ENCODE measurements around the gene CYTH4. TPM values are rescaled to one million over a fixed set of nuclear protein-coding genes. Genes with fewer than 3 reads are reported as not detected.

The CYTH4 gene
- total RNA-seq, 5 donors from 2014 or later (not counting 1 experiment from before 2014, with no cell fraction given), result 146 to 181 (median 151) TPM

DNA sequence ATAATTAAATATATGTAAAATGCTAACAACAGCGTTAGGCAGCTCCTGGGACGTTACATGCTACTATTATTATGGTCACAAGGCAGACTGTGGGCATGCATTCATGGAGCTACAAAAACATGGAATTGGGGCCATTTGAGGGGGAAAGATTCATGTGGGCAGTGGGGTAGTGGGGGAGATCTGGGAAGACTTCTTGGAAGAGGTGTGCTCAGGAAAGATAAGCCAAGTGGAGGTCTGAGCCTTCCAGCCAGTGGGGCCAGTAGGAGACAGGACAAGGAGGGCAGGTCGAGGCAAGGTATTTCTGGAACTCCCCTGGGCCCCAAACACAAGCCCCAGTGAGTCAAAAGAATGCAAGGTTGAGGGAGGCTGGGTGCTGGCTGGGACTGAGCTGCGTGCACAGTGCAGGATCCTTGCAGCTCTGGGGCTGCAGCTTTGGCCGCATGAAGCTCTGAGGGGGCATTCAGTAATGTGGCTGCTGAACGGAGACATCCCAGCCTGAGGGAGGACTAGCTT, 35.4 kb downstream of the CYTH4 start:
- ATAC-seq (replicated peaks in 1 of 4) (no peak), DNase-seq (no peak)
- 55% methylated on average over 3 of the region's 6 CpGs for WGBS (ENCODE audit: insufficient coverage)
- H3K4me3 Mint-ChIP-seq, result no peak overlapping the region
- H3K4me3 ChIP-seq (ENCODE audit: control insufficient read depth in 1 of 2, extremely low read depth in 1 of 2, low read length in 1 of 2), result no peak overlapping the region
- H3K36me3 Mint-ChIP-seq, result peaks cover 3% of the 10 kb centered on the region
- peaks cover 9 to 47% of the 10 kb centered on the region in 2 experiments for H3K4me1 ChIP-seq (ENCODE audit: control insufficient read depth in 1 of 2, extremely low read depth in 1 of 2, insufficient read depth in 2 of 2, low read length in 2 of 2)
- peaks cover 0 to 4% of the 10 kb centered on the region in 2 experiments for H3K27me3 ChIP-seq (replicated peaks in 1 of 2; ENCODE audit: control insufficient read depth in 2 of 2, extremely low read depth in 1 of 2, insufficient read depth in 2 of 2, low read length in 1 of 2)
- no peak overlapping the region for H3K27ac Mint-ChIP-seq
- no peaks in the 10 kb centered on the region for H3K9me3 Mint-ChIP-seq
- peaks cover 0 to 14% of the 10 kb centered on the region in 2 donors for H3K36me3 ChIP-seq (ENCODE audit: control insufficient read depth in 2 of 2, extremely low read depth in 1 of 2, insufficient read depth in 1 of 2, low read length in 1 of 2)
- H3K9me3 ChIP-seq, result no peaks in the 10 kb centered on the region
- no peak overlapping the region for H3K27ac ChIP-seq (ENCODE audit: low read length)
- POLR2A ChIA-PET, result no interaction called here
- CTCF ChIA-PET, result interaction anchor here in 1 of 2 donors (0.5 to 1.1 kb wide), 3 partner anchors 18 to 124 kb away, joined by 3 to 5 read pairs (median 3); no protein-coding TSS in a partner anchor
- H3K4me1 Mint-ChIP-seq, result peaks cover 34 to 36% (median 35%) of the 10 kb centered on the region in 3 donors
- peaks cover 0 to 4% of the 10 kb centered on the region in 2 donors for H3K27me3 Mint-ChIP-seq

DNA sequence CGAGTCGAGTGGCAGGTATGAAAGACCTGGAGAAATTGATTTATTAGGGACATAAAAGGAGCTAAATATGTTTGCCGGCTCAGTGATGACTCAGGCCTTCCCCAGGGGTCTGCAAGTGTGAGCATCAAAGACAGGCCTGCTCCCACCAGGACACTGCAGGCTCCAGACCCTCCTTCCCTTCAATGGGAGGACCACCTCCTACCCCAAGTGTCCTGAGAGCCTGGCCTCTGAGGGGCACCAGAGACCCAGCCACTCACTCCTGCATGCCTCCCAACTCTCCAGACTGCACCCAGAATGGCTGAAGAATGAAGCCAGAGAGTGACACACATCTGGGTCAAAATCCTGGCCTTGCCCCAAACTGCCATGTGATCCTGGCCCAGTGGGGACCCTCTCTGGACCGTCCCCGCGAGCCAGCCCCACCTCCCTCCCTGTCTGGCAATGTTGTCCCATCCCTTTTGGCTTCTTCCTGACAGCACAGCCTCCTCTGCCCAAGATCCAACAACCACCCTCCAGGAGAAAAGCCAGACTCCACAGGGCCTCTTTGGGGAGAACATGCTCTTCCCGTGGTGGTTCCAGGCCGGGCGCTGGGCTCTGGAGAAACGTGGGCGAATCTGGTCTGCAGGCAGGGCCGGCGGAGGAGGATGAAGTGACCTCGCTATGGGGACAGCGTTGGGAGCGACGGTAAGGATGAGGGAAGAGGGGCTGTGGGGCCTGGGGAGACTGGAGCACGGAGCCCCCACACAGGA, 36.2 kb downstream of the CYTH4 start:
- Histone ChIP-seq H3K36me3 (ENCODE audit: control insufficient read depth in 2 of 2, extremely low read depth in 1 of 2, insufficient read depth in 1 of 2, low read length in 1 of 2) (peaks cover 0 to 6% of the 10 kb centered on the region in 2 donors), H3K27ac (ENCODE audit: low read length) (no peak overlapping the region), H3K9me3 (no peaks in the 10 kb centered on the region), H3K4me3 (ENCODE audit: control insufficient read depth in 1 of 2, extremely low read depth in 1 of 2, low read length in 1 of 2) (no peak overlapping the region), H3K27me3 (replicated peaks in 1 of 2; ENCODE audit: control insufficient read depth in 2 of 2, extremely low read depth in 1 of 2, insufficient read depth in 2 of 2, low read length in 1 of 2) (peaks cover 2 to 10% of the 10 kb centered on the region in 2 experiments), H3K4me1 (ENCODE audit: control insufficient read depth in 1 of 2, extremely low read depth in 1 of 2, insufficient read depth in 2 of 2, low read length in 2 of 2) (peaks cover 9 to 40% of the 10 kb centered on the region in 2 experiments)
- DNase-seq (no peak), ATAC-seq (replicated peaks in 1 of 4) (no peak)
- 87% methylated on average over 17 of the region's 18 CpGs for WGBS (ENCODE audit: insufficient coverage)
- ChIA-PET CTCF (interaction anchor here in 1 of 2 donors (1.1 kb wide), 1 partner anchor 110 kb away, joined by 3 read pairs; no protein-coding TSS in a partner anchor), POLR2A (no interaction called here)
- peaks cover 1 to 12% of the 10 kb centered on the region in 2 donors for H3K27me3 Mint-ChIP-seq
- H3K4me1 Mint-ChIP-seq, result peaks cover 29 to 31% (median 30%) of the 10 kb centered on the region in 3 donors
- H3K4me3 Mint-ChIP-seq, result no peak overlapping the region
- H3K9me3 Mint-ChIP-seq, result no peaks in the 10 kb centered on the region
- no peaks in the 10 kb centered on the region for H3K36me3 Mint-ChIP-seq
- peak overlapping the region in 1 of 2 donors; percentile 11 for H3K27ac Mint-ChIP-seq

DNA sequence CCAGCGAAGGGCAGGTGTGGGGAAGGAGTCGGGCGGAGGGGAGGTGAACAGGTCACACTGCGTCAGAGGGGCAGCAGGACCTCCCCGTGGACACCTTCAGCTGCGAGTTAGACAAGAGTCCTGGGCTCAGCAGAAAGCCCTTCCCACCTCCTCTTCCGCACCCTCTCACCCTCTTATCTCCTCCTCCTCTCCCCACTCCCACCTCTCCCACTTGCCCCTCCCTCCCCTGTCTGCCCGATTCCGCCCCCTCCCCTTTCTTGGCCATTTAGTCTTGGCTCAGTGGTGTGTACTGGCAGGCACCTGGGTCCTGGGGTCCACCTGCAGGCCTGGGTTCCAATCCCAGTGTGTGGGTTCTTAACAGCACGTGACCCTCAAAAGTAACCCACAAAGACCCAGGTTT, 37.2 kb downstream of the CYTH4 start:
- no peaks in the 10 kb centered on the region for H3K36me3 ChIP-seq (ENCODE audit: control insufficient read depth in 2 of 2, extremely low read depth in 1 of 2, insufficient read depth in 1 of 2, low read length in 1 of 2)
- peaks cover 4 to 19% of the 10 kb centered on the region in 2 experiments for H3K27me3 ChIP-seq (replicated peaks in 1 of 2; ENCODE audit: control insufficient read depth in 2 of 2, extremely low read depth in 1 of 2, insufficient read depth in 2 of 2, low read length in 1 of 2)
- ChIA-PET CTCF (no interaction called here), POLR2A (no interaction called here)
- H3K4me3 Mint-ChIP-seq, result no peak overlapping the region
- peaks cover 22 to 26% (median 23%) of the 10 kb centered on the region in 3 donors for H3K4me1 Mint-ChIP-seq
- no peaks in the 10 kb centered on the region for H3K36me3 Mint-ChIP-seq
- no peak overlapping the region for H3K27ac ChIP-seq (ENCODE audit: low read length)
- no peak overlapping the region for H3K4me3 ChIP-seq (ENCODE audit: control insufficient read depth in 1 of 2, extremely low read depth in 1 of 2, low read length in 1 of 2)
- WGBS (ENCODE audit: insufficient coverage), result 84% methylated on average over 5 of the region's 10 CpGs
- ATAC-seq (replicated peaks in 1 of 4) (no peak), DNase-seq (no peak)
- no peaks in the 10 kb centered on the region for H3K9me3 ChIP-seq
- H3K27ac Mint-ChIP-seq, result no peak overlapping the region
- peaks cover 9 to 34% of the 10 kb centered on the region in 2 experiments for H3K4me1 ChIP-seq (ENCODE audit: control insufficient read depth in 1 of 2, extremely low read depth in 1 of 2, insufficient read depth in 2 of 2, low read length in 2 of 2)
- H3K9me3 Mint-ChIP-seq, result no peaks in the 10 kb centered on the region
- H3K27me3 Mint-ChIP-seq, result peaks cover 10 to 21% of the 10 kb centered on the region in 2 donors

DNA sequence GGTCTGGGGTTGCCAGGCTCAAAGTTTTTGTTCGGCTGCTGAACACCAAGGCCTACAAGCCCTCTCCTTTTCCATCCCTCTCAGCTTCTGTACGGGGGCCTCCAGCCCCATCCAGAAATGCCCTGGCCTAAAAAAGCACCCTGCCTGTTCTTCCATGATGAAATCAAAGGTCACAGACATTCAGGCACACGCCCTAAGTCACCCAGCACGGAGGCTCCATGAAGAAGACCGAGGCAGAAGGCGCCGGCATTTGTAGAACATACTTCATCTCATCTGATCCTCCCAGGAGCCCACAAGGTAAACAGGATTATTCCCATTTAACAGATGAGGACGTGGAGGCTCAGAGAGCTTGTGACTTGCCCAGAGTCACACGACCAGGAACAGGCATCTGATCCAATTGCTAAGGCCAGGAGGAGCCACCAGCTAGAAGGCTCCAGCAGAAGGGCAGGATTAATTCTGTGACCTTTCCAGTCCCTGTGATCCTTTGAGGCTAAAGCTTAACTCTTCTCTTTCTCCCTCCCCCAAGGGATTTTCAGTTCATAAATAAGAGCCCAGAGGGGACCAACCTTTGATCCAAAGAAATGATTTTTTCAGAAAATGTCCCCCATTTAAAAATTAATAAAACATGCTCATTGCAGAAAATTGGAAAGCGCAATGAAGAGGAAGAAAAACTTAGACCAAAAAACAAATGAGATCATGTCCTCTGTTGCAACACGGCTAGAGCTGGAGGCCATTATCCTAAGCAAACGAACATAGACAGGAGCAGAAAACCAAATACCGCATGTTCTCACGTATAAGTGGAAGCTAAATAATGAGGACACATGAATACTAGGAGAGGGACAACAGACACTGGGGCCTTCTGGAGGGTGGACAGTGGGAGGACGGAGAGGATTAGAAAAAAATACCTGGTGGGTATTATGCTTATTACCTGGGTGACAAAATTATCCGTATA, 38.7 kb downstream of the CYTH4 start:
- H3K27me3 ChIP-seq (replicated peaks in 1 of 2; ENCODE audit: control insufficient read depth in 2 of 2, extremely low read depth in 1 of 2, insufficient read depth in 2 of 2, low read length in 1 of 2), result peaks cover 4 to 34% of the 10 kb centered on the region in 2 experiments
- POLR2A ChIA-PET, result no interaction called here
- ATAC-seq (replicated peaks in 1 of 4), result no peak
- Mint-ChIP-seq H3K27ac (no peak overlapping the region), H3K9me3 (no peaks in the 10 kb centered on the region), H3K4me1 (peaks cover 10 to 12% (median 11%) of the 10 kb centered on the region in 3 donors), H3K27me3 (peaks cover 10 to 21% of the 10 kb centered on the region in 2 donors), H3K4me3 (no peak overlapping the region), H3K36me3 (no peaks in the 10 kb centered on the region)
- peaks cover 2 to 29% of the 10 kb centered on the region in 2 experiments for H3K4me1 ChIP-seq (ENCODE audit: control insufficient read depth in 1 of 2, extremely low read depth in 1 of 2, insufficient read depth in 2 of 2, low read length in 2 of 2)
- CTCF ChIA-PET, result no interaction called here
- no peaks in the 10 kb centered on the region for H3K9me3 ChIP-seq
- no peak overlapping the region for H3K4me3 ChIP-seq (ENCODE audit: control insufficient read depth in 1 of 2, extremely low read depth in 1 of 2, low read length in 1 of 2)
- WGBS (ENCODE audit: insufficient coverage), result 69% methylated on average over 10 of the region's 16 CpGs
- no peak for DNase-seq
- H3K36me3 ChIP-seq (ENCODE audit: control insufficient read depth in 2 of 2, extremely low read depth in 1 of 2, insufficient read depth in 1 of 2, low read length in 1 of 2), result no peaks in the 10 kb centered on the region
- no peak overlapping the region for H3K27ac ChIP-seq (ENCODE audit: low read length)

DNA sequence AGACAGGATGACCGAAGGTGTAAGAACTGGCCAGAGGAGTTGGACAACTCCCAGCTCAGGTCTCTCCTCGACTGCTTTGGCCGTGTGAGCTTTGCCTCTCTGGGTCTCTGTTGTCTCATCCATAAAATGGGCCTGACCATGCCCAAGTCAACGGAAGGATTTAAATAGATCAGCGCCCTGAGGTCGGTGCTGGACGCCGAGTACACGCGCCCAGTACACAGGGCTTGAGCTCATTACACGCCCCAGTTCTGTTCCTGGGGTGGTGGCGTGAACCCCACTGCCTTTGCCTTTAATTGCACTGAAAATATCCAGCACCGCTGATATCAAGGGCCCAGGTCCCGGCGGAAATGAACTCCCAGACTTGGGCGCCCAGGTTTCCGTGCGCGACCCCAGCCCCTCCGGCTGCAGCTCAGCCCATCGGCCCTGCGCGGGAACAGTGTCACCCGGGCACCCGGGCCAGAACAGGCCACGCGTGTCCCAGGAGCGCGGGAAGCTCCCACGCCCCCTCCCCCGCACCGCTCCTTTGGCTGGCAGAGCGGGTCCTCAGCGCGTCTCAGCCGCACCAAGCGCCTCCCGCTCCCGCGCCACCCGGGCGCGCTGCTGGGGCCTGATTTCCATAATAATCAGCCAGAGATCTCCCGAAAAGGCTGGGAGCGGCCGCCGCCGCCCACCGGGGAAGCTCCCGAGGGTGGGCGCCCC, 42.2 kb downstream of the CYTH4 start:
- DNase-seq (no peak), ATAC-seq (replicated peaks in 1 of 4) (peak in 2 of 4 experiments; percentile 26 to 27)
- ChIA-PET CTCF (no interaction called here), POLR2A (no interaction called here)
- no peaks in the 10 kb centered on the region for H3K36me3 Mint-ChIP-seq
- Histone ChIP-seq H3K4me1 (ENCODE audit: control insufficient read depth in 1 of 2, extremely low read depth in 1 of 2, insufficient read depth in 2 of 2, low read length in 2 of 2) (peaks cover 0 to 14% of the 10 kb centered on the region in 2 experiments), H3K27ac (ENCODE audit: low read length) (no peak overlapping the region), H3K9me3 (no peaks in the 10 kb centered on the region), H3K4me3 (ENCODE audit: control insufficient read depth in 1 of 2, extremely low read depth in 1 of 2, low read length in 1 of 2) (no peak overlapping the region), H3K27me3 (replicated peaks in 1 of 2; ENCODE audit: control insufficient read depth in 2 of 2, extremely low read depth in 1 of 2, insufficient read depth in 2 of 2, low read length in 1 of 2) (peaks cover 4 to 65% of the 10 kb centered on the region in 2 experiments), H3K36me3 (ENCODE audit: control insufficient read depth in 2 of 2, extremely low read depth in 1 of 2, insufficient read depth in 1 of 2, low read length in 1 of 2) (no peaks in the 10 kb centered on the region)
- peaks cover 0 to 3% (median 0%) of the 10 kb centered on the region in 3 donors for H3K4me1 Mint-ChIP-seq
- H3K27ac Mint-ChIP-seq, result no peak overlapping the region
- H3K9me3 Mint-ChIP-seq, result no peaks in the 10 kb centered on the region
- no peak overlapping the region for H3K4me3 Mint-ChIP-seq
- peaks cover 25 to 49% of the 10 kb centered on the region in 2 donors for H3K27me3 Mint-ChIP-seq
- 17% methylated on average over 47 of the region's 51 CpGs for WGBS (ENCODE audit: insufficient coverage)

All from T-cell (primary cell).